ENCODE results near the gene FAM50B. TPM values are rescaled to one million over a fixed set of nuclear protein-coding genes. Genes with fewer than 3 reads are reported as not detected.
A peak's percentile ranks its signal among the peaks of the same experiment; 100 is the strongest.

FAM50B gene
- total and polyA plus RNA-seq, 2 of the 13 experiments (the other 11 are each of a cell fraction or from before 2014, with no cell fraction given) = 0.05 TPM; not detected in 1

DNA sequence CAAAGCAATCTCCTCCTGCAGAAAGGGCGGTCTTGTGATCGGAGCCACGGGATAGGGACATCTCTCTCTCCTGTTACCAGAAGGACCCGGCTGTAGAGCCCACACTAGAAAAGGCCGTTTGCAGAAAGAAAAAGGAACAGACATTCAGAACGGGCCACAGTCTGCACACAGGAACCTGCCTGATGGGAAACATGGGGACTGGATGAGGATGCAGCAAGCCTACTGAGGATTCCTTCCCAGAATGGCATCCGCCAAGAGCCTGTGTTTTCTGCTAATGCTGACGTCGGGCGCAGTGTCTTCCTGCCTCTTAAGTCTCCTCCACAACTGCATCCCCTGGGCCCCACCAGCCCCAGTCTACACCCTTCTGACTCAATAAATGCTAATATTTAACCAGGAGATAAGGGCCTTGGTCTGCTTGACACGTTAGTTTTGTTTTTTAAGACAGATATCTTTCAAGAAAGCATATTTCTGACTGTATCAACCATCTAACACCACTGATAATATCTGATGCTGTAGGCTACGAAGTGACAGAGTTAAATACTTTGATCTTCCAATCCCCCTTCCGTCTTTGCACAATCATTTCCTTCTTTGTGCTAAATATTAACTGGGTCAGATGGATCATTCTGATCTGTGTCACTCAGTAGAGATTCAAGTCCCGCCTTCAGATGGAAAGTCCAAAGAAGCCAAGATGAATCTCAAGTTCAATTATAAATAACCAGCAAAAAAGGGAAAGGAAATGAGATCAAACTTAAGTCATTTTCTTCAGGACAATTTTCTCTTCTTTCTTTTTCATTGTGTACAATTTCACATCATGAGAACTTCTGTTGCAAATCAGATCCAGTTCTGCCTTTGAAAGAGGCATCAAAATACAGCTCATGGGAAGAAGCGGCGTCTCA, 20.7 kb downstream of the FAM50B start (continued):
- TF ChIP-seq TCF7L2 (IDR thresholded peaks at IDR 0.05; ENCODE audit: low read depth, low read length) (peak; percentile 81; the same call in 1 of the 2 replicates), SALL1 (CRISPR knock-in tag; IDR thresholded peaks at IDR 0.05) (peak; percentile 87), RFX1 (IDR thresholded peaks at IDR 0.05) (no peak), ZNF292 (CRISPR knock-in tag; IDR thresholded peaks at IDR 0.05; ENCODE audit: borderline replicate concordance, low read depth) (peak; percentile 90), ZNF24 (IDR thresholded peaks at IDR 0.05) (no peak), ZFY (CRISPR knock-in tag; IDR thresholded peaks at IDR 0.05) (peak; percentile 56), ELF1 (CRISPR knock-in tag; IDR thresholded peaks at IDR 0.05) (peak; percentile 67; the same call in 1 of the 2 replicates), SAP130 (CRISPR knock-in tag; IDR thresholded peaks at IDR 0.05; ENCODE audit: low read depth) (peak; percentile 84), CREB1 (IDR thresholded peaks at IDR 0.05) (no peak), CREB1 (CRISPR knock-in tag; IDR thresholded peaks at IDR 0.05) (peak; percentile 85), SOX13 (IDR thresholded peaks at IDR 0.05) (peak; percentile 33; the same call in 1 of the 2 replicates), SOX13 (CRISPR knock-in tag; conservative IDR thresholded peaks at IDR 0.05 in 1 of 2, IDR thresholded peaks at IDR 0.05 in 1 of 2) (peak in 1 of 2 experiments; percentile 79; a peak in 2 of 4 replicates), MYC (CRISPR knock-in tag; IDR thresholded peaks at IDR 0.05; ENCODE audit: borderline replicate concordance) (no peak; the same call in 1 of the 2 replicates), ONECUT2 (CRISPR knock-in tag; IDR thresholded peaks at IDR 0.05) (peak; percentile 87)
- TF ChIP-seq, protein P1, sequence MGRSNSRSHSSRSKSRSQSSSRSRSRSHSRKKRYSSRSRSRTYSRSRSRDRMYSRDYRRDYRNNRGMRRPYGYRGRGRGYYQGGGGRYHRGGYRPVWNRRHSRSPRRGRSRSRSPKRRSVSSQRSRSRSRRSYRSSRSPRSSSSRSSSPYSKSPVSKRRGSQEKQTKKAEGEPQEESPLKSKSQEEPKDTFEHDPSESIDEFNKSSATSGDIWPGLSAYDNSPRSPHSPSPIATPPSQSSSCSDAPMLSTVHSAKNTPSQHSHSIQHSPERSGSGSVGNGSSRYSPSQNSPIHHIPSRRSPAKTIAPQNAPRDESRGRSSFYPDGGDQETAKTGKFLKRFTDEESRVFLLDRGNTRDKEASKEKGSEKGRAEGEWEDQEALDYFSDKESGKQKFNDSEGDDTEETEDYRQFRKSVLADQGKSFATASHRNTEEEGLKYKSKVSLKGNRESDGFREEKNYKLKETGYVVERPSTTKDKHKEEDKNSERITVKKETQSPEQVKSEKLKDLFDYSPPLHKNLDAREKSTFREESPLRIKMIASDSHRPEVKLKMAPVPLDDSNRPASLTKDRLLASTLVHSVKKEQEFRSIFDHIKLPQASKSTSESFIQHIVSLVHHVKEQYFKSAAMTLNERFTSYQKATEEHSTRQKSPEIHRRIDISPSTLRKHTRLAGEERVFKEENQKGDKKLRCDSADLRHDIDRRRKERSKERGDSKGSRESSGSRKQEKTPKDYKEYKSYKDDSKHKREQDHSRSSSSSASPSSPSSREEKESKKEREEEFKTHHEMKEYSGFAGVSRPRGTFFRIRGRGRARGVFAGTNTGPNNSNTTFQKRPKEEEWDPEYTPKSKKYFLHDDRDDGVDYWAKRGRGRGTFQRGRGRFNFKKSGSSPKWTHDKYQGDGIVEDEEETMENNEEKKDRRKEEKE (IDR thresholded peaks at IDR 0.05) = no peak
- TF ChIP-seq, protein P2, sequence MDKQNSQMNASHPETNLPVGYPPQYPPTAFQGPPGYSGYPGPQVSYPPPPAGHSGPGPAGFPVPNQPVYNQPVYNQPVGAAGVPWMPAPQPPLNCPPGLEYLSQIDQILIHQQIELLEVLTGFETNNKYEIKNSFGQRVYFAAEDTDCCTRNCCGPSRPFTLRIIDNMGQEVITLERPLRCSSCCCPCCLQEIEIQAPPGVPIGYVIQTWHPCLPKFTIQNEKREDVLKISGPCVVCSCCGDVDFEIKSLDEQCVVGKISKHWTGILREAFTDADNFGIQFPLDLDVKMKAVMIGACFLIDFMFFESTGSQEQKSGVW (CRISPR knock-in tag; IDR thresholded peaks at IDR 0.05; ENCODE audit: borderline replicate concordance) = no peak
- TF ChIP-seq, protein P3, sequence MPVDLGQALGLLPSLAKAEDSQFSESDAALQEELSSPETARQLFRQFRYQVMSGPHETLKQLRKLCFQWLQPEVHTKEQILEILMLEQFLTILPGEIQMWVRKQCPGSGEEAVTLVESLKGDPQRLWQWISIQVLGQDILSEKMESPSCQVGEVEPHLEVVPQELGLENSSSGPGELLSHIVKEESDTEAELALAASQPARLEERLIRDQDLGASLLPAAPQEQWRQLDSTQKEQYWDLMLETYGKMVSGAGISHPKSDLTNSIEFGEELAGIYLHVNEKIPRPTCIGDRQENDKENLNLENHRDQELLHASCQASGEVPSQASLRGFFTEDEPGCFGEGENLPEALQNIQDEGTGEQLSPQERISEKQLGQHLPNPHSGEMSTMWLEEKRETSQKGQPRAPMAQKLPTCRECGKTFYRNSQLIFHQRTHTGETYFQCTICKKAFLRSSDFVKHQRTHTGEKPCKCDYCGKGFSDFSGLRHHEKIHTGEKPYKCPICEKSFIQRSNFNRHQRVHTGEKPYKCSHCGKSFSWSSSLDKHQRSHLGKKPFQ (CRISPR knock-in tag; IDR thresholded peaks at IDR 0.05; ENCODE audit: insufficient replicate concordance) = no peak
- TF ChIP-seq, protein P4, sequence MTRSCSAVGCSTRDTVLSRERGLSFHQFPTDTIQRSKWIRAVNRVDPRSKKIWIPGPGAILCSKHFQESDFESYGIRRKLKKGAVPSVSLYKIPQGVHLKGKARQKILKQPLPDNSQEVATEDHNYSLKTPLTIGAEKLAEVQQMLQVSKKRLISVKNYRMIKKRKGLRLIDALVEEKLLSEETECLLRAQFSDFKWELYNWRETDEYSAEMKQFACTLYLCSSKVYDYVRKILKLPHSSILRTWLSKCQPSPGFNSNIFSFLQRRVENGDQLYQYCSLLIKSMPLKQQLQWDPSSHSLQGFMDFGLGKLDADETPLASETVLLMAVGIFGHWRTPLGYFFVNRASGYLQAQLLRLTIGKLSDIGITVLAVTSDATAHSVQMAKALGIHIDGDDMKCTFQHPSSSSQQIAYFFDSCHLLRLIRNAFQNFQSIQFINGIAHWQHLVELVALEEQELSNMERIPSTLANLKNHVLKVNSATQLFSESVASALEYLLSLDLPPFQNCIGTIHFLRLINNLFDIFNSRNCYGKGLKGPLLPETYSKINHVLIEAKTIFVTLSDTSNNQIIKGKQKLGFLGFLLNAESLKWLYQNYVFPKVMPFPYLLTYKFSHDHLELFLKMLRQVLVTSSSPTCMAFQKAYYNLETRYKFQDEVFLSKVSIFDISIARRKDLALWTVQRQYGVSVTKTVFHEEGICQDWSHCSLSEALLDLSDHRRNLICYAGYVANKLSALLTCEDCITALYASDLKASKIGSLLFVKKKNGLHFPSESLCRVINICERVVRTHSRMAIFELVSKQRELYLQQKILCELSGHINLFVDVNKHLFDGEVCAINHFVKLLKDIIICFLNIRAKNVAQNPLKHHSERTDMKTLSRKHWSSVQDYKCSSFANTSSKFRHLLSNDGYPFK (CRISPR knock-in tag; IDR thresholded peaks at IDR 0.05; ENCODE audit: borderline replicate concordance) = peak; percentile 87
- TF ChIP-seq, protein P5, sequence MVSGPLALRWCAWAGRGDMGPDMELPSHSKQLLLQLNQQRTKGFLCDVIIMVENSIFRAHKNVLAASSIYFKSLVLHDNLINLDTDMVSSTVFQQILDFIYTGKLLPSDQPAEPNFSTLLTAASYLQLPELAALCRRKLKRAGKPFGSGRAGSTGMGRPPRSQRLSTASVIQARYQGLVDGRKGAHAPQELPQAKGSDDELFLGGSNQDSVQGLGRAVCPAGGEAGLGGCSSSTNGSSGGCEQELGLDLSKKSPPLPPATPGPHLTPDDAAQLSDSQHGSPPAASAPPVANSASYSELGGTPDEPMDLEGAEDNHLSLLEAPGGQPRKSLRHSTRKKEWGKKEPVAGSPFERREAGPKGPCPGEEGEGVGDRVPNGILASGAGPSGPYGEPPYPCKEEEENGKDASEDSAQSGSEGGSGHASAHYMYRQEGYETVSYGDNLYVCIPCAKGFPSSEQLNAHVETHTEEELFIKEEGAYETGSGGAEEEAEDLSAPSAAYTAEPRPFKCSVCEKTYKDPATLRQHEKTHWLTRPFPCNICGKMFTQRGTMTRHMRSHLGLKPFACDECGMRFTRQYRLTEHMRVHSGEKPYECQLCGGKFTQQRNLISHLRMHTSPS (CRISPR knock-in tag; IDR thresholded peaks at IDR 0.05; ENCODE audit: low read depth) = no peak

All from HepG2 (cell line).